Pancreas (tissue), 10 donors: ENCODE data around the gene MYO7B. TPM values are rescaled to one million over a fixed set of nuclear protein-coding genes. Genes with fewer than 3 reads are reported as not detected.
A peak's percentile ranks its signal among the peaks of the same experiment; 100 is the strongest.

Experiments used
- ATAC-seq, 4 donors: fragments of 200-7000 bp; cut with Tn5 transposase; one replicate each; pipeline versions ENCODE4 v1.8.0 to v1.9.1; 2020; ENCODE audit warnings: mild to moderate bottlenecking in 4 of 4, moderate library complexity in 4 of 4
- DNase-seq, 6 donors: peaks; one replicate each; pipeline ENCODE4 v3.0.0-alpha.2; 2020
- FAIRE-seq: peaks from 2 replicates; lab custom pipeline; 2012; peaks lifted over from hg19 to GRCh38; lab: Jason Lieb, UNC
- H3K27ac ChIP-seq, 4 donors: fragments of 200-600 bp; sonication (generic); 1 replicate in 3 of 4; 2 replicates in 1 of 4; pipeline versions ENCODE4 v1.5.0 to v1.8.0; 2020
- H3K27me3 ChIP-seq, 4 donors: fragments of 200-600 bp; one replicate each; pipeline ENCODE4 v1.8.0; 2021
- H3K36me3 ChIP-seq, 3 donors: fragments of 200-600 bp; sonication (generic) in 1 of 3; one replicate each; pipeline versions ENCODE4 v1.5.0 to v1.8.0; 2020 to 2021
- H3K4me1 ChIP-seq, 3 donors: fragments of 200-600 bp; one replicate each; pipeline ENCODE4 v1.8.0; 2021
- H3K4me3 ChIP-seq, 4 donors: fragments of 200-600 bp; sonication (generic) in 2 of 4; one replicate each; pipeline versions ENCODE4 v1.5.0 to v1.8.0; 2020 to 2021
- H3K9me3 ChIP-seq, 4 donors: fragments of 200-600 bp; one replicate each; pipeline ENCODE4 v1.8.0; 2021
- WGBS, 2 donors: extraction: QIAGEN DNeasy Blood & Tissue Kit; methylation state at CpG; one replicate each; pipeline ENCODE4 v1.1.7; 2013; 5-methylcytosine and 5-hydroxymethylcytosine counted together
- intact Hi-C, 3 donors: fragments of 100-400 bp; cut with DNase I; formaldehyde crosslinking; loops; one replicate each; pipeline versions ENCODE4 v1.11.1 to v1.14.2; 2022
- polyA plus RNA-seq, 2 donors: library from polyadenylated mRNA; stranded (reverse); fragments of 200-250 nt; gene quantifications; one replicate each; pipeline ENCODE4 v1.2.3, GENCODE V29; 2013
- total RNA-seq, 6 donors: library from RNA; stranded (reverse); fragmentation: NEBNext Ultra II Directional in 4 of 6; extraction: Animal tissue kit (Norgen Biotek cat#: 25700) in 4 of 6; gene quantifications; one replicate each; pipeline versions ENCODE4 v1.2.1 to v1.2.4, GENCODE V29; 2021 to 2023
- TF ChIP-seq, protein P1 (sequence below), 4 donors: fragments of 200-600 bp; sonication (generic) in 3 of 4; IDR thresholded peaks; one replicate each; pipeline versions ENCODE4 v1.5.0 to v1.8.0; 2021; ENCODE audit warnings: antibody characterized with exemption in 4 of 4
- donor health status: healthy with polysubstance abuse.
- donor health status: DM: no; HTN: no; CAD: no; lungs with moderate emphysema.
- donor health status: DM: no; HTN: no; CAD: no.
- donor health status: control.
- donor health status: control.
- donor health status: Bipolar disorder and iron deficiency.
- donor health status: DM: yes; HTN: yes; CAD: no.
- donor health status: DM: no; HTN: no; CAD: no.
- donor health status: DM: no; HTN: no; CAD: no.
- donor health status: DM: yes; HTN: yes; CAD: no.

Gene MYO7B
- total and polyA plus RNA-seq, 8 donors, result 0.12 to 1.5 (median 0.83) TPM

DNA sequence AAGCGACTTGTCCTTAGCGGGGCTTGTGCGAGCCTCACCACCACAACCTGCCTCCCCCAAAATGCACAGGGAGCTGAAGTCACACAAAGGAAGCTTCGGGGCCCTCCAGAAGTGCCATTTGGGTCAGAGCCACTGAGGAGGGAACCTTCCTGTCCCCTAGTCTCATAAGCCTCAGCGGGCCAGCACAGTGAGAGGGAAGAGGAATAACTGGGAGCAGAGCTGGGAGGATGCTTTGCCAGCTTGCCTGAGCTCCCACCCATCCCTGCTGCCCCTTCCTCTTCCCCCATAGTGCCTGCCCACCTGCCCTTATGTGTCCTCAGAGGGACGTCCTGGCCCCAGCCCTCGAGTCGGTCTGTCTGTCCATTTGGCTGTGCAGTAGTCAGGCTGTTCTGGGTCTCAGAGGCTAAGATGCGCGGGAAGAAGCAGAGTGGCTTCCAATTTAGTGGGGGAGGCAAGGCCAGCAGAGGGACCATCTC is 58.7 kb downstream of the MYO7B start:
- no peaks in the 10 kb centered on the region for H3K9me3 ChIP-seq
- FAIRE-seq (no peak), ATAC-seq (no peak), DNase-seq (peak in 1 of 6 donors; percentile 2)
- H3K4me1 ChIP-seq, result no peaks in the 10 kb centered on the region
- TF ChIP-seq, protein P1, sequence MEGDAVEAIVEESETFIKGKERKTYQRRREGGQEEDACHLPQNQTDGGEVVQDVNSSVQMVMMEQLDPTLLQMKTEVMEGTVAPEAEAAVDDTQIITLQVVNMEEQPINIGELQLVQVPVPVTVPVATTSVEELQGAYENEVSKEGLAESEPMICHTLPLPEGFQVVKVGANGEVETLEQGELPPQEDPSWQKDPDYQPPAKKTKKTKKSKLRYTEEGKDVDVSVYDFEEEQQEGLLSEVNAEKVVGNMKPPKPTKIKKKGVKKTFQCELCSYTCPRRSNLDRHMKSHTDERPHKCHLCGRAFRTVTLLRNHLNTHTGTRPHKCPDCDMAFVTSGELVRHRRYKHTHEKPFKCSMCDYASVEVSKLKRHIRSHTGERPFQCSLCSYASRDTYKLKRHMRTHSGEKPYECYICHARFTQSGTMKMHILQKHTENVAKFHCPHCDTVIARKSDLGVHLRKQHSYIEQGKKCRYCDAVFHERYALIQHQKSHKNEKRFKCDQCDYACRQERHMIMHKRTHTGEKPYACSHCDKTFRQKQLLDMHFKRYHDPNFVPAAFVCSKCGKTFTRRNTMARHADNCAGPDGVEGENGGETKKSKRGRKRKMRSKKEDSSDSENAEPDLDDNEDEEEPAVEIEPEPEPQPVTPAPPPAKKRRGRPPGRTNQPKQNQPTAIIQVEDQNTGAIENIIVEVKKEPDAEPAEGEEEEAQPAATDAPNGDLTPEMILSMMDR (IDR thresholded peaks at IDR 0.05), result no peak
- no peaks in the 10 kb centered on the region for H3K36me3 ChIP-seq
- no peak overlapping the region for H3K27ac ChIP-seq
- 81 to 87% methylated on average over 10 of the region's 10 CpGs for WGBS, 2 donors
- intact Hi-C loops, result no loop called here
- H3K27me3 ChIP-seq, result no peaks in the 10 kb centered on the region
- no peak overlapping the region for H3K4me3 ChIP-seq

DNA sequence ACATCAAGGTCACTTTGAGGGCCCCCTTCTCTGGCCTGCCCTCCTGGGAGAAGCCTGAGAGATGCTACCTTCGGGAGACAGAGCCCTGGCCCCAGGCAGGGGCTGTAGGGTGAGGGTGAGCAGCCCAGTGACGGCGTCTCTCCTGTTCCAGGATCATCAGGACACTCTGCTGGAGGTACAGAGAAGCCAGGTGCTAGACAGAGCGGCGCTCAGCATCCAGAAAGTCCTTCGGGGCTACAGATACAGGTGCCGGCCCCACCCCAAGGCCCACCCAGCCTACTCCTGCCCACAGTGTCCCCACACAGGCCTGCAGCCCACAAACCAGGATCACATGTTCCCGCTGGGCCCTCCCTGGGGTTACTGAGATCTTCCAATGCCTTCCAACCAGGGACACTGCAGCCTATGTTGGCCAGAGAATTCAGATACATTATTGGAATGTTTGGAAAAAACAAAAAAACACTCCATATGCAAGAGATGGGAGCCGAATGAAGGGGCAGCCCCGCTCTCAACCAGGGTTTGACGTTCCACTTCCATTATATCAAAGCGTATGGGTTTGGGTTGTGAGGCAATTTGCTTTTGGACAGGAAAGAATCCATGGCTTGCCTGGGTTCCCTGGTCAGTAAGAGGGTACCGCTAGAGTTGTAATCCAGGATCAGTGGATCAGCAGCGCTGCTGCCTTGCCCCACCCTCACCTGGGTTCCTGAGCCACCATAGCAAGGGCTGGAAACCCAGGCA is 61.0 kb downstream of the MYO7B start:
- DNase-seq (peak in 2 of 6 donors; percentile 5 to 39), FAIRE-seq (no peak), ATAC-seq (no peak)
- H3K27ac ChIP-seq, result no peak overlapping the region
- H3K36me3 ChIP-seq, result no peaks in the 10 kb centered on the region
- no peaks in the 10 kb centered on the region for H3K9me3 ChIP-seq
- intact Hi-C loops, result no loop called here
- H3K27me3 ChIP-seq, result no peaks in the 10 kb centered on the region
- WGBS, 2 donors, result 86 to 91% methylated on average over 14 of the region's 14 CpGs
- no peaks in the 10 kb centered on the region for H3K4me1 ChIP-seq
- TF ChIP-seq, protein P1 (IDR thresholded peaks at IDR 0.05), result no peak
- no peak overlapping the region for H3K4me3 ChIP-seq

DNA sequence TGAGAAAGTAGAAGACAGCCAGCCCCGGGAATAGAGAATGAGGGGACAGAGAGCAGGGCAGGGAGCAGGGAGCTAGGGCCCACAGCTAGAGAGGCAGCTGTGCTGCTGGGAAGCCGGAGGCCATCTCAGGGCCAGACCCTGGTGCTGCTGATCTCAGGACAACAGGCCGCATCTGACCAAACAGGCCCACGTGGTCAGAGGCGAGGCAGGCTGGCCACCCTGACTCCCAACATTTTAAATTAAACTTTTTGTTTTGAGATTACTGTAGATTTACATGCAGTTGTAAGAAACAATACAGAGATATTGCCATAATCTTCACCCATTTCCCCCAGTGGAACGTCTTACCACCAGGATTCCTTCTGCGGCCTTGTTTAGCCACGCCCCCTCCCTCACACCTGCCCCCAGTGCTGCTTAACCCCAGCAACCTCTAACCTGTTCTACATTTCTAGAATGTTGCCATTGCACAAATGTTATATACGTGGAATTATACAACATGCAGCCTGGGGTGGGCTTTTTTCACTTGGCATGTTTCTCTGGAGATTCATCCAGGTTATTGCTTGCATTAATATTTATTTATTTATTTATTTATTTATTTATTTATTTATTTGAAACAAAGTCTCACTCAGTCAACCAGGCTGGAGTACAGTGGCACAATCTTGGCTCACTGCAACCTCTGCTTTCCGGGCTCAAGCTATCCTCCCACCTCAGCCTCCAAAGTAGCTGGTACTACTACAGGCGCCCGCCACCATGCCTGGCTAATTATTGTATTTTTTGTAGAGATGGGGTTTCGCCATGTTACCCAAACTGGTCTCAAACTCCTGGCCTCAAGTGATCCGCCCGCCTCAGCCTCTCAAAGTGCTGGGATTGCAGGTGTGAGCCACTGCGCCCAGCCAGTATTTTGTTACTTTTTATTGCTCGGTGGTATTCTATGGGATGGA is 61.8 kb downstream of the MYO7B start:
- Histone ChIP-seq H3K36me3 (no peaks in the 10 kb centered on the region), H3K4me1 (no peaks in the 10 kb centered on the region), H3K9me3 (no peaks in the 10 kb centered on the region), H3K4me3 (no peak overlapping the region), H3K27me3 (no peaks in the 10 kb centered on the region), H3K27ac (no peak overlapping the region)
- TF ChIP-seq, protein P1 (IDR thresholded peaks at IDR 0.05), result no peak
- DNase-seq (peak in 2 of 6 donors; percentile 3 to 16), ATAC-seq (no peak), FAIRE-seq (no peak)
- WGBS, 2 donors, result 74 to 80% methylated on average over 15 to 17 of the region's 17 CpGs
- intact Hi-C loops, result no loop called here

DNA sequence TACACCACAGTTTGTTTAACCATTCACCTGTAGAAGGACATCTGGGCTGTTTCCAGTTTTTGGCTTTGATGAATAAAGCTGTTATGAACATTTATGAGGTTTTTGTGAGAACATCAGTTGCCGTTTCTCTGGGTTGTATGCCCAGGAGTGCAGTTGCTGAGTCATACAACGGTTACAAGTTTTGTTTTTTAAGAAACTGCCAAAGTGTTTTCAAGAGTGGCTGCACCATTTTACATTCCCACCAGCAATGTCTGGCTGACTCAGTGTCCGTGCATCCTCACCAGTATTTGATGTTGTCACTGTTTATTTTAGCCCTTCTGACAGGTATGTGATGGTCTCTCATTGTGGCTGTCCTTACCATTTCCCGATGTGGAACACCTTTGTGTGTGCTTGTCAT is 62.5 kb downstream of the MYO7B start:
- H3K27me3 ChIP-seq, result no peaks in the 10 kb centered on the region
- DNase-seq (no peak), ATAC-seq (no peak), FAIRE-seq (no peak)
- no peaks in the 10 kb centered on the region for H3K9me3 ChIP-seq
- WGBS, 2 donors, result 69 to 81% methylated on average over 4 of the region's 4 CpGs
- no peak overlapping the region for H3K27ac ChIP-seq
- intact Hi-C loops, result no loop called here
- H3K36me3 ChIP-seq, result no peaks in the 10 kb centered on the region
- TF ChIP-seq, protein P1 (IDR thresholded peaks at IDR 0.05), result no peak
- H3K4me1 ChIP-seq, result no peaks in the 10 kb centered on the region
- no peak overlapping the region for H3K4me3 ChIP-seq
